ENCODE results near the gene TEAD1.

TEAD1 gene

DNA sequence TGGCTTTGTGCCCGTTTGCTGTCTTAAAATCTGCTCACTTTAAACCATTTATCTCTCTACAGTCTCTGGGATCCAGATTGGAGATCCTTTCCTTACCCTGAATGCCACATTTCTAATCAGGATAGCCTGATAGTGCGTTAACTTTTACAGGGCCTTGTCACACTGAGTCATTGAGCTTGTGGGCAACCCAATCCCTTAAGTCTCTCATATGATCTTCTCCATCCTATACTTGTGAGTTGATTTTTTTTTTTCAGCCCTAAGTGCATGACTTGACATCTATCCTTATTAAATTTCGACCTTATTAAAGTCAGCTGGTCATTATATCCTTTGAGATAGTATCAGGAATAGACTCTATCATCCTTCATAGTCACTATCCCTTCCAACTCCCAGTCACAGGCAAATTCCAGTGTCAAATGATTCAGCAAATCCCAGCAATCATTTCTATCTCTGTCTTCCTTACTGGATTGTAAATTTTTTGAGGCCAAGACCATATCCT lies 57.7 kb downstream of the TEAD1 start:
- in situ Hi-C loops (cut with HindIII; ENCODE audit: low sequenced_read_pairs), result no loop called here
- TF ChIP-seq, protein P1, sequence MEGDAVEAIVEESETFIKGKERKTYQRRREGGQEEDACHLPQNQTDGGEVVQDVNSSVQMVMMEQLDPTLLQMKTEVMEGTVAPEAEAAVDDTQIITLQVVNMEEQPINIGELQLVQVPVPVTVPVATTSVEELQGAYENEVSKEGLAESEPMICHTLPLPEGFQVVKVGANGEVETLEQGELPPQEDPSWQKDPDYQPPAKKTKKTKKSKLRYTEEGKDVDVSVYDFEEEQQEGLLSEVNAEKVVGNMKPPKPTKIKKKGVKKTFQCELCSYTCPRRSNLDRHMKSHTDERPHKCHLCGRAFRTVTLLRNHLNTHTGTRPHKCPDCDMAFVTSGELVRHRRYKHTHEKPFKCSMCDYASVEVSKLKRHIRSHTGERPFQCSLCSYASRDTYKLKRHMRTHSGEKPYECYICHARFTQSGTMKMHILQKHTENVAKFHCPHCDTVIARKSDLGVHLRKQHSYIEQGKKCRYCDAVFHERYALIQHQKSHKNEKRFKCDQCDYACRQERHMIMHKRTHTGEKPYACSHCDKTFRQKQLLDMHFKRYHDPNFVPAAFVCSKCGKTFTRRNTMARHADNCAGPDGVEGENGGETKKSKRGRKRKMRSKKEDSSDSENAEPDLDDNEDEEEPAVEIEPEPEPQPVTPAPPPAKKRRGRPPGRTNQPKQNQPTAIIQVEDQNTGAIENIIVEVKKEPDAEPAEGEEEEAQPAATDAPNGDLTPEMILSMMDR (IDR thresholded peaks at IDR 0.05; ENCODE audit: low read depth, low read length, missing control alignments), result no peak
- no peak for DNase-seq (ENCODE audit: low read depth)

DNA sequence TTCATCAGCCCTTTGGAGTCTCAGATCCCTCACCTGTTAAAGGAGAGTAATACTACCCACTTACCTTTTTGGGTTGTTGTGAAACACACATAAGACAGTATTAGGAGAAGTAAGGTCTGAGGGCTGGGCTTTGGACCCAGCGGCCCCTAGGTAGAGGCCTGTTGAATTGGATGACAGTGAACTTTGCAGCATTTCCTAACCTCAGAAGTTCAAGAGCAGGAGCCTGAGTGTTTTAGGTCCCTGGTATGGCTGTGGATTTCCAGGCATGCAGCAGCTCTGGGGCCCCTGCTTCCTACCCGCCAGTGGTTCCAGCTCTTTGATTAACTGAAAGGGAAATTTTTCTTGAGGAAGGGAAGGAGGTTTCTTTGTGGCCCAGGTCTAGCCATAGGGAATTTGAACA lies 58.9 kb downstream of the TEAD1 start:
- H3K4me3 ChIP-seq (ENCODE audit: low read depth, low read length), result no peak overlapping the region
- TF ChIP-seq, protein P1 (IDR thresholded peaks at IDR 0.05; ENCODE audit: low read depth, low read length, missing control alignments), result no peak
- in situ Hi-C loops (cut with HindIII; ENCODE audit: low sequenced_read_pairs), result no loop called here
- DNase-seq (ENCODE audit: low read depth), result no peak

More for the DNA sequence above, 57.7 kb downstream of the TEAD1 start:
- H3K4me3 ChIP-seq (ENCODE audit: low read depth, low read length), result no peak overlapping the region

DNA sequence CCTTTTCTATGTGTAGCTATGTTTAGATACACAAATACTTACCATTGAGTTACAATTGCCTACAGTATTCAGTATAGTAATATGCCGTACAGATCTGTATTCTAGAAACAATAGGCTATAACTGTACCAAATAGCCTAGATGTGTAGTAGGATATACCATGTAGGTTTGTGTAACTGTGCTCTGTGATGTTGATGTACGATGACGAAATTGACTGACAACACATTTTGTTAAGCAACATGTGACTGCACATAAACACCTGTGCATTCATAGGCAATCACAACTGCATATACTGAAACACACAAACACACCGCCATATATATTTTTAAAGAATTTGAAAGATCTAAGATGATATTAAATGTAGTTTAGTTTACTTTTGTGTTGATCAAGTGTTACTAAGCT lies 60.4 kb downstream of the TEAD1 start:
- in situ Hi-C loops (cut with HindIII; ENCODE audit: low sequenced_read_pairs), result no loop called here
- DNase-seq (ENCODE audit: low read depth), result no peak
- TF ChIP-seq, protein P1 (IDR thresholded peaks at IDR 0.05; ENCODE audit: low read depth, low read length, missing control alignments), result no peak
- H3K4me3 ChIP-seq (ENCODE audit: low read depth, low read length), result no peak overlapping the region

DNA sequence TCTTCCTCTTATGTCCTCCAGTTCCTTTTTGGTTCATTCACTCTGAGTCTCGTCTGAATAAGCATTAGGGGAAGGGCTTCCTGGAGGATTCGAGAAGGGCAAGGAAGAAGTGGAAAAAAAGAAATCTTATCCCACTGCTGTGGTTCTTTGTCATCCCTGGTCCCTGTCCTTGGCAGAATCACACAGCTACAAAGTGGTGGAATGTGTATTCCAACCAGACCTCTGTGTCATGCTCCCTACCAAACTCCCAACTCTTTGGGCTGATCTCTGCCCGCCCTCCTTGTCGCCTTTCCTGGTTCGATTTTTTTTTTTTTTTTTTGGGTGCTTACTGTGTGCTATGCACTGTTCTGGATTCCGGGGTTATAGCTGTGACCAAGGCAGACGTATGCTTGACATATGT lies 61.0 kb downstream of the TEAD1 start:
- DNase-seq (ENCODE audit: low read depth), result no peak
- in situ Hi-C loops (cut with HindIII; ENCODE audit: low sequenced_read_pairs), result no loop called here
- TF ChIP-seq, protein P1 (IDR thresholded peaks at IDR 0.05; ENCODE audit: low read depth, low read length, missing control alignments), result no peak

DNA sequence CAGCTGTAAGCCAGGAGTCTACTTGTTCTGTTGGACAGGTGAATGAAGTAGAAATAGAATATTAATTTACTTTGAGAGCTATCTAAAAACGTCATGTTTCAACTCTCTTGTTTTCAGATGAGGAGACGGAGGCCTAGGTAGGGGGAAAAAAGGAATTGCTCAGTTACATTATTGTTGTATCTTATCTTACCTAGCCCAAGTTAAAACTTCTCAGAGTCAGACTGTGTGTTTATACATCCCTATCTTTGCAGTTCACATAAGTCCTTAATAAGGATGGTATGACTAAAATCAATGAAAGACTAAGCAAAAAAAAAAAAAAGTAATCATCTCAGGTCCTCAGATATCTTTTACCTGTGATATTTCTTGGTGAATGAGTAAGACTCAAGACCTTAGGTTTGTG lies 62.8 kb downstream of the TEAD1 start:
- in situ Hi-C loops (cut with HindIII; ENCODE audit: low sequenced_read_pairs), result no loop called here
- DNase-seq (ENCODE audit: low read depth), result no peak
- no peak overlapping the region for H3K4me3 ChIP-seq (ENCODE audit: low read depth, low read length)
- TF ChIP-seq, protein P1 (IDR thresholded peaks at IDR 0.05; ENCODE audit: low read depth, low read length, missing control alignments), result no peak

More for the DNA sequence above, 61.0 kb downstream of the TEAD1 start:
- H3K4me3 ChIP-seq (ENCODE audit: low read depth, low read length), result no peak overlapping the region

DNA sequence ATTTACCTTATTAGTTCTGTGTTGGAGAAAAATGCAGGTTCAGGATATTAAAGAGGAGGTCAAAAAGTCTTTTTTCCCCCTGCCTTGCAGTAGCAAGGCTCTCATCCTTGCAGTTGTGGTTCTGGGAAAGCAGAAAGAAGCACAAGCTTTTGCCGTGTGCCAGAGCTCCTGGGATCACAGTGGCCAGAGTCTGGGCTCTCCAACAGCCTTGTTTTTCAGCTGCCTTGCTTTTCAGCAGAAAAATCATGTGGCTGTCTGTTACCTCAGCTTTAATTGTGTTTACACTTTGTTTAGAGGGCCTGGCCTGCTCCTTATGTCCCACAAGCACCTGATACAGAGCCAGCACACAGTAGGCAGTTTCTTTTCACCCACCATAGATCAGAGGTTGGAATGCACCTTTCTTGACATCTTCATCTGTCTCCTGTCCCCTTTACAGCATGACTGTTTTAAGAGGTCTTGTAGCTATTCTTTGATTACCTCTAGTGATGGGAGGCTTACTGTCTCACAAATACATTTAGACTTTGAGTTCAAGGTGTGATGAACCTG lies 67.5 kb downstream of the TEAD1 start:
- no peak for DNase-seq (ENCODE audit: low read depth)
- in situ Hi-C loops (cut with HindIII; ENCODE audit: low sequenced_read_pairs), result no loop called here
- H3K4me3 ChIP-seq (ENCODE audit: low read depth, low read length), result no peak overlapping the region
- TF ChIP-seq, protein P1 (IDR thresholded peaks at IDR 0.05; ENCODE audit: low read depth, low read length, missing control alignments), result no peak

Data from astrocyte of the cerebellum (primary cell).